Hepatocyte (in vitro differentiated cells): ENCODE results near the gene RARB.

Experiments used
- EZH2 ChIP-seq: fragments of 200-600 bp; sonication (generic); IDR thresholded peaks from 2 replicates; pipeline ENCODE4 v1.6.1; 2016; ENCODE audit warnings: antibody characterized with exemption, mild to moderate bottlenecking, borderline replicate concordance
- EZH2phosphoT487 ChIP-seq: fragments of 200-600 bp; sonication (generic); IDR thresholded peaks from one replicate; pipeline ENCODE4 v1.6.1; 2018; ENCODE audit warnings: antibody characterized with exemption, mild to moderate bottlenecking, low read depth, moderate library complexity; ENCODE audit not compliant: unreplicated experiment, severe bottlenecking
- TF ChIP-seq, protein P1 (sequence below): fragments of 200-600 bp; sonication (generic); IDR thresholded peaks from 2 replicates; pipeline ENCODE4 v1.5.1; 2016; ENCODE audit warnings: antibody characterized with exemption, mild to moderate bottlenecking; ENCODE audit not compliant: poor library complexity

DNA sequence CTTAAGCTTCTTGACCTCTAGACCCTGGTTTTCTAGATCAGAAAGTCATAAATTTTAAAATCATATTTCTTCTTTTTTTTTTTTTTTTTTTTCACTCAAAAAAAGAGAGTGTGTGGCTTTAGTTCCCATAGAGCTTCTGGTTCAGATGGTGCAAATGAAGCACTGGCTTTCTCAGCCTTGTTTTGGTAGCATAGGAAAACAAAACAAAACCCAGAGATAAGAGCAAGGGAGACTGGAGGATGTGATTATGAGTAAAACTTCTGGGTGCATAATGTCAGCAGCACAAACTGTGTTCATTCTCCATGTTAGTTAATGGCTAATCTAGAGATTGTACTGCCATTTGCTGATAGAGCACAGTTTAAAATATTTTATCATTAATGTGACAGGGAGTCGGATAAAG, 55.4 kb downstream of the RARB start:
- TF ChIP-seq, protein P1, sequence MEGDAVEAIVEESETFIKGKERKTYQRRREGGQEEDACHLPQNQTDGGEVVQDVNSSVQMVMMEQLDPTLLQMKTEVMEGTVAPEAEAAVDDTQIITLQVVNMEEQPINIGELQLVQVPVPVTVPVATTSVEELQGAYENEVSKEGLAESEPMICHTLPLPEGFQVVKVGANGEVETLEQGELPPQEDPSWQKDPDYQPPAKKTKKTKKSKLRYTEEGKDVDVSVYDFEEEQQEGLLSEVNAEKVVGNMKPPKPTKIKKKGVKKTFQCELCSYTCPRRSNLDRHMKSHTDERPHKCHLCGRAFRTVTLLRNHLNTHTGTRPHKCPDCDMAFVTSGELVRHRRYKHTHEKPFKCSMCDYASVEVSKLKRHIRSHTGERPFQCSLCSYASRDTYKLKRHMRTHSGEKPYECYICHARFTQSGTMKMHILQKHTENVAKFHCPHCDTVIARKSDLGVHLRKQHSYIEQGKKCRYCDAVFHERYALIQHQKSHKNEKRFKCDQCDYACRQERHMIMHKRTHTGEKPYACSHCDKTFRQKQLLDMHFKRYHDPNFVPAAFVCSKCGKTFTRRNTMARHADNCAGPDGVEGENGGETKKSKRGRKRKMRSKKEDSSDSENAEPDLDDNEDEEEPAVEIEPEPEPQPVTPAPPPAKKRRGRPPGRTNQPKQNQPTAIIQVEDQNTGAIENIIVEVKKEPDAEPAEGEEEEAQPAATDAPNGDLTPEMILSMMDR: no peak
- TF ChIP-seq EZH2 (no peak), EZH2phosphoT487 (no peak)
